MCF 10A (cell line): ENCODE results near the gene TLR5. TPM values are rescaled to one million over a fixed set of nuclear protein-coding genes. Genes with fewer than 3 reads are reported as not detected.

ENCODE experiments used
- BruUV-seq: library from RNA; stranded (reverse); fragments of 400-500 nt; replicated peaks from 2 replicates; lab custom pipeline; 2021; lab: Mats Ljungman, UMichigan
- CTCF ChIA-PET: fragments of 300-600 bp; sonication (Branson Sonifier 250); formaldehyde crosslinking; extraction: SDS; loops from one replicate; lab custom pipeline; 2021; ENCODE audit warnings: antibody characterized with exemption, inconsistent platforms; lab: Yijun Ruan, JAX
- POLR2A ChIA-PET: fragments of 300-600, 350-650 bp; sonication (Branson Sonifier 250); formaldehyde crosslinking; extraction: SDS; loops from one replicate; lab custom pipeline; 2020; ENCODE audit warnings: antibody characterized with exemption, inconsistent platforms; lab: Yijun Ruan, JAX
- DNase-seq: peaks from one replicate; pipeline ENCODE4 v3.0.0-alpha.2; 2018; ENCODE audit not compliant: unreplicated experiment
- H3K27ac Mint-ChIP-seq: one replicate; pipeline ENCODE4 v1.8.0; 2022; ENCODE audit warnings: mild to moderate bottlenecking, low read depth, mixed read lengths; ENCODE audit not compliant: unreplicated experiment
- H3K27me3 Mint-ChIP-seq: one replicate; pipeline ENCODE4 v1.8.0; 2022; ENCODE audit warnings: mixed read lengths; ENCODE audit not compliant: insufficient read depth, unreplicated experiment
- H3K36me3 Mint-ChIP-seq: one replicate; pipeline ENCODE4 v1.8.0; 2022; ENCODE audit warnings: mild to moderate bottlenecking, moderate library complexity, mixed read lengths; ENCODE audit not compliant: insufficient read depth, unreplicated experiment
- H3K4me1 Mint-ChIP-seq: one replicate; pipeline ENCODE4 v1.8.0; 2022; ENCODE audit warnings: mixed read lengths; ENCODE audit not compliant: insufficient read depth, unreplicated experiment
- H3K4me3 Mint-ChIP-seq: one replicate; pipeline ENCODE4 v1.8.0; 2022; ENCODE audit warnings: mild to moderate bottlenecking, moderate library complexity, mixed read lengths; ENCODE audit not compliant: unreplicated experiment
- H3K9me3 Mint-ChIP-seq: one replicate; pipeline ENCODE4 v1.8.0; 2022; ENCODE audit warnings: mixed read lengths; ENCODE audit not compliant: unreplicated experiment
- CTCF ChIP-seq: fragments of 200-600 bp; IDR thresholded peaks from one replicate; pipeline ENCODE4 v1.8.0; 2022; ENCODE audit warnings: antibody characterized with exemption, mild to moderate bottlenecking; ENCODE audit not compliant: unreplicated experiment
- intact Hi-C: fragments of 100-400 bp; cut with micrococcal nuclease; formaldehyde crosslinking; loops from 2 replicates; pipeline ENCODE4 v1.14.1; 2022
- total RNA-seq: library from RNA; stranded (reverse); gene quantifications from 2 replicates; pipeline ENCODE4 v1.2.3, GENCODE V29; 2022

Gene TLR5
- total RNA-seq, 1 experiment from 2014 or later: 1.5 TPM

- Mint-ChIP-seq H3K27me3 (peaks cover 52% of the 10 kb centered on the region), H3K4me3 (no peak overlapping the region), H3K9me3 (no peaks in the 10 kb centered on the region), H3K36me3 (no peaks in the 10 kb centered on the region), H3K27ac (no peak overlapping the region), H3K4me1 (no peaks in the 10 kb centered on the region)
- no peak for TF ChIP-seq CTCF
- POLR2A ChIA-PET: interaction anchor here (0.8 to 1.9 kb wide), 2 partner anchors 35 to 72 kb away, joined by 3 to 5 read pairs; no protein-coding TSS in a partner anchor
- CTCF ChIA-PET: interaction anchor here (0.6 to 15.0 kb wide), 40 partner anchors 8 to 1598 kb away, joined by 3 to 488 read pairs (median 8); partner anchors contain the start of gene FAM177B
- DNase-seq: no peak
- intact Hi-C loops: no loop called here
- no TSS peak for BruUV-seq
These were observed 54.3 kb downstream of the TLR5 start for GRCh38 chr1:223088713-223089240.

GRCh38 chr1:223087291-223088255 is 55.5 kb downstream of the TLR5 start:
- ChIA-PET POLR2A (interaction anchor here (0.6 to 1.9 kb wide), 4 partner anchors 36 to 545 kb away, joined by 3 to 5 read pairs (median 4); no protein-coding TSS in a partner anchor), CTCF (interaction anchor here (0.6 to 15.0 kb wide), 27 partner anchors 10 to 1297 kb away, joined by 3 to 488 read pairs (median 4); no protein-coding TSS in a partner anchor)
- no TSS peak for BruUV-seq
- no peak for DNase-seq
- peaks cover 52% of the 10 kb centered on the region for H3K27me3 Mint-ChIP-seq
- no peak overlapping the region for H3K4me3 Mint-ChIP-seq
- no peaks in the 10 kb centered on the region for H3K4me1 Mint-ChIP-seq
- no peak for TF ChIP-seq CTCF
- intact Hi-C loops: no loop called here
- H3K27ac Mint-ChIP-seq: no peak overlapping the region
- no peaks in the 10 kb centered on the region for H3K9me3 Mint-ChIP-seq
- no peaks in the 10 kb centered on the region for H3K36me3 Mint-ChIP-seq

GRCh38 chr1:223084464-223084866 is 58.6 kb downstream of the TLR5 start:
- BruUV-seq: no TSS peak
- no peak overlapping the region for H3K27ac Mint-ChIP-seq
- TF ChIP-seq CTCF: no peak
- intact Hi-C loops: loop anchor here (5.0 kb wide), 2 partner anchors 157 to 442 kb away; no protein-coding TSS in a partner anchor
- H3K4me1 Mint-ChIP-seq: no peaks in the 10 kb centered on the region
- H3K9me3 Mint-ChIP-seq: no peaks in the 10 kb centered on the region
- ChIA-PET POLR2A (interaction anchor here (0.7 to 1.1 kb wide), 2 partner anchors 36 to 348 kb away, joined by 3 to 4 read pairs; partner anchors contain the start of gene FAM177B), CTCF (interaction anchor here (1.2 to 15.0 kb wide), 5 partner anchors 39 to 344 kb away, joined by 4 to 488 read pairs (median 60); no protein-coding TSS in a partner anchor)
- no peak overlapping the region for H3K4me3 Mint-ChIP-seq
- H3K36me3 Mint-ChIP-seq: no peaks in the 10 kb centered on the region
- peaks cover 46% of the 10 kb centered on the region for H3K27me3 Mint-ChIP-seq
- DNase-seq: no peak
